Breast epithelium (tissue), 4 donors: ENCODE results near the gene MICAL3. TPM values are rescaled to one million over a fixed set of nuclear protein-coding genes. Genes with fewer than 3 reads are reported as not detected.

Source experiments
- DNase-seq, 2 donors: peaks; one replicate each; pipeline ENCODE4 v3.0.0-alpha.2; 2019; ENCODE audit warnings: low spot score in 2 of 2
- H3K27ac ChIP-seq, 2 donors: fragments of 200-600 bp; sonication (generic) in 1 of 2; one replicate each; pipeline ENCODE4 v1.5.1; 2016 to 2019; ENCODE audit warnings: mild to moderate bottlenecking in 1 of 2
- H3K27me3 ChIP-seq, 2 donors: fragments of 200-600 bp; sonication (generic) in 1 of 2; one replicate each; pipeline versions ENCODE4 v1.5.1 to v1.6.0; 2017 to 2019; ENCODE audit warnings: control low read depth in 1 of 2, mild to moderate bottlenecking in 1 of 2
- H3K36me3 ChIP-seq: fragments of 200-600 bp; one replicate; pipeline ENCODE4 v1.5.1; 2019
- H3K4me1 ChIP-seq, 2 donors: fragments of 200-600 bp; sonication (generic); one replicate each; pipeline ENCODE4 v1.5.1; 2016 to 2019; ENCODE audit warnings: control low read depth in 1 of 2
- H3K4me3 ChIP-seq, 3 donors: fragments of 200-600 bp; sonication (generic); 1 replicate in 2 of 3; 2 replicates in 1 of 3; pipeline ENCODE4 v1.5.1; 2016 to 2019; ENCODE audit warnings: mild to moderate bottlenecking in 3 of 3, moderate library complexity in 2 of 3
- H3K9me3 ChIP-seq, 2 donors: fragments of 200-600 bp; sonication (generic) in 1 of 2; one replicate each; pipeline ENCODE4 v1.5.1; 2016 to 2019; ENCODE audit warnings: control low read depth in 1 of 2
- POLR2A ChIP-seq: fragments of 450-650 bp; IDR thresholded peaks from one replicate; pipeline ENCODE4 v1.6.1; 2016; ENCODE audit warnings: antibody characterized with exemption, mild to moderate bottlenecking, moderate library complexity
- POLR2AphosphoS5 ChIP-seq, 3 donors: sonication (generic); formaldehyde crosslinking; IDR thresholded peaks; one replicate each; pipeline ENCODE4 v1.6.1; 2017; ENCODE audit warnings: antibody characterized with exemption in 3 of 3
- intact Hi-C: fragments of 100-400 bp; cut with DNase I; formaldehyde crosslinking; loops from one replicate; pipeline ENCODE4 v1.15.1; 2023; ENCODE audit warnings: low total_unique reads
- total RNA-seq, 3 donors: library from RNA; depleted of rRNA; stranded (reverse); fragments of >200 nt; gene quantifications; one replicate each; pipeline ENCODE4 v1.1.0, GENCODE V29; 2016
- TF ChIP-seq, protein P1 (sequence below), 3 donors: fragments of 450-650 bp; IDR thresholded peaks; one replicate each; pipeline ENCODE4 v1.5.1; 2016 to 2017; ENCODE audit warnings: antibody characterized with exemption in 3 of 3, mild to moderate bottlenecking in 3 of 3, moderate library complexity in 3 of 3

MICAL3 gene
- total RNA-seq, 3 donors from 2014 or later: 19.5 to 42.3 (median 34.8) TPM

DNA sequence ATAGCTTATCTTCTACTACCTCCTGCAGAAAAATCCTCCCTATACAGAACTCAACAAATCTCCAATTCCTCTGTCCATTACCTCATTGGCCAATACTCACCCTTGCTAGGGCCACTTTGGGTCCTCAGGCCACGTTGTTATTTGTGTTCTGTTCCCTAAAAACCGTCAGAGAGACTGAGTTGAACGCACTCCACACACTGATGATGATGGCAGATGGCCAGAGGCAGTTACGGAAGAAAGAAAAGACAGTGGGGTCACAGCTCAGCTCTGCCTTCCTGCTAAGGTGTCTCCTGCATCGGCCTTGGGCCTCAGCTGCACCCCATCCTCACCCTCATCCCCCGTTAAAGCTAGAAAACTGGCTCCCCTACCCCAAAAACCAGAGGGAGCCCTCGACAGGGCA lies 66.2 kb downstream of the MICAL3 start:
- no peak for DNase-seq
- Histone ChIP-seq H3K27me3 (no peaks in the 10 kb centered on the region), H3K27ac (no peak overlapping the region), H3K36me3 (no peaks in the 10 kb centered on the region), H3K9me3 (no peaks in the 10 kb centered on the region), H3K4me1 (no peaks in the 10 kb centered on the region), H3K4me3 (no peak overlapping the region)
- TF ChIP-seq POLR2A: no peak
- TF ChIP-seq POLR2AphosphoS5 (IDR thresholded peaks at IDR 0.05): no peak
- TF ChIP-seq, protein P1, sequence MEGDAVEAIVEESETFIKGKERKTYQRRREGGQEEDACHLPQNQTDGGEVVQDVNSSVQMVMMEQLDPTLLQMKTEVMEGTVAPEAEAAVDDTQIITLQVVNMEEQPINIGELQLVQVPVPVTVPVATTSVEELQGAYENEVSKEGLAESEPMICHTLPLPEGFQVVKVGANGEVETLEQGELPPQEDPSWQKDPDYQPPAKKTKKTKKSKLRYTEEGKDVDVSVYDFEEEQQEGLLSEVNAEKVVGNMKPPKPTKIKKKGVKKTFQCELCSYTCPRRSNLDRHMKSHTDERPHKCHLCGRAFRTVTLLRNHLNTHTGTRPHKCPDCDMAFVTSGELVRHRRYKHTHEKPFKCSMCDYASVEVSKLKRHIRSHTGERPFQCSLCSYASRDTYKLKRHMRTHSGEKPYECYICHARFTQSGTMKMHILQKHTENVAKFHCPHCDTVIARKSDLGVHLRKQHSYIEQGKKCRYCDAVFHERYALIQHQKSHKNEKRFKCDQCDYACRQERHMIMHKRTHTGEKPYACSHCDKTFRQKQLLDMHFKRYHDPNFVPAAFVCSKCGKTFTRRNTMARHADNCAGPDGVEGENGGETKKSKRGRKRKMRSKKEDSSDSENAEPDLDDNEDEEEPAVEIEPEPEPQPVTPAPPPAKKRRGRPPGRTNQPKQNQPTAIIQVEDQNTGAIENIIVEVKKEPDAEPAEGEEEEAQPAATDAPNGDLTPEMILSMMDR (IDR thresholded peaks at IDR 0.05): no peak
- intact Hi-C loops: no loop called here

GRCh38 chr22:17957693-17958092 lies 66.7 kb downstream of the MICAL3 start:
- intact Hi-C loops: no loop called here
- H3K36me3 ChIP-seq: no peaks in the 10 kb centered on the region
- no peak overlapping the region for H3K27ac ChIP-seq
- no peak for DNase-seq
- no peaks in the 10 kb centered on the region for H3K9me3 ChIP-seq
- H3K4me3 ChIP-seq: no peak overlapping the region
- no peak for TF ChIP-seq POLR2AphosphoS5 (IDR thresholded peaks at IDR 0.05)
- TF ChIP-seq, protein P1 (IDR thresholded peaks at IDR 0.05): no peak
- TF ChIP-seq POLR2A: no peak
- no peaks in the 10 kb centered on the region for H3K4me1 ChIP-seq
- H3K27me3 ChIP-seq: no peaks in the 10 kb centered on the region

DNA sequence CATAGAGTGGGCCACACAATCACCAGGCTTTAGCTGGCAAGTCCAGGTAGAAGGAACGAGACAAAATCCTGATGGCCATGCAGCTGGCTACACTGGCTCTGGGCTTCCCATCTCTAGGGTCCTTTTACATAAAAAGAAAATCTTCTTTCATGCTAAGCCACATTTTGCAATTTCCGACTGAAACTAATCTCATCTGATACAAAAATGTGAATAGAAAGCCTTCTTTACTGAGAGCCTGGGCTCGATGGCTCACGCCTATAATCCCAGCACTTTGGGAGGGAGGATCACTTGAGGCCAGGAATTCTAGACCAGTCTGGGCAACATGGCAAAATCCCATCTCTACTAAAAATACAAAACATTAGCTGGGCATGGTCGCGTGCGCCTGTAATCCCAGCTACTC lies 67.2 kb downstream of the MICAL3 start:
- Histone ChIP-seq H3K4me3 (no peak overlapping the region), H3K9me3 (no peaks in the 10 kb centered on the region), H3K27ac (no peak overlapping the region), H3K36me3 (no peaks in the 10 kb centered on the region), H3K27me3 (no peaks in the 10 kb centered on the region), H3K4me1 (no peaks in the 10 kb centered on the region)
- TF ChIP-seq, protein P1 (IDR thresholded peaks at IDR 0.05): no peak
- no peak for TF ChIP-seq POLR2AphosphoS5 (IDR thresholded peaks at IDR 0.05)
- TF ChIP-seq POLR2A: no peak
- DNase-seq: no peak
- intact Hi-C loops: no loop called here

GRCh38 chr22:17956630-17957029 lies 67.7 kb downstream of the MICAL3 start:
- Histone ChIP-seq H3K4me1 (no peaks in the 10 kb centered on the region), H3K27me3 (no peaks in the 10 kb centered on the region), H3K36me3 (no peaks in the 10 kb centered on the region), H3K9me3 (no peaks in the 10 kb centered on the region), H3K4me3 (no peak overlapping the region), H3K27ac (no peak overlapping the region)
- DNase-seq: no peak
- intact Hi-C loops: no loop called here
- TF ChIP-seq POLR2A (no peak), POLR2AphosphoS5 (IDR thresholded peaks at IDR 0.05) (no peak)
- TF ChIP-seq, protein P1 (IDR thresholded peaks at IDR 0.05): no peak

DNA sequence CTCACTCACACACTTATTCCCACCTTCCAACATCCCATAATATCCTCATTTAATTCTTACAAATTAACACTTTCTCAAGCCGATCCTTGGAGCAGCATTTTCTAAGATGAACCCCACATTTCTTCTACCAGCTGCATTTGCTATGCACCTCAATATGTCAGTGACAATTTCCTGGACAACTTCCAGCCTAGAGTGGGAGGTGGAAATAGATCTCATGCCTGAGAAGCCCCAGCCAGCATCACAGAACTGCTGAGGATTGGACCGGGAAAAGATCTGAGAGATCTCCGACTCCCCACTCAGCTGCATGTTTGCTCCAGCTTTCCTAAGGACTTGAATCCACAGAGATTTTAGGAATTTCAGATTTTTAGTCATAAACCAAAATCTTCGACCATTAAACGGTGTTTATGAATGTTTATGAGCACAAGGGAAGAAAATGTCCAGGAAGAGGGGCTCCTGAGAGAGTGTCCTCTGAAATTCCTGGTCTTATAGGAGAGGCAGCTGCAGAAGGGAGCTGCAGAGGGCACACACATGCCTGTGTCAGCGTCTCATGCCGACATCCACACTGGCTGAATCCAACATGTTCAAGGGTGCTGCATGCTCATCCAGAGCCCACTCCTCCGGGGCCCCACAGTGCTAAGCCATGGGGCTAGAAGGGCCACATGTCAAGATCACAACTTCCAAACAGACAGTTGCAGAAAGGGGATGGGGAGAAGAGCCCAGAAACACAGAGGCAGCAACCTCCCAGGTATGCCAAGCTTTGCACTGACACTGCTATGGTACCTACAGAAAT lies 68.6 kb downstream of the MICAL3 start:
- H3K27ac ChIP-seq: no peak overlapping the region
- no peaks in the 10 kb centered on the region for H3K4me1 ChIP-seq
- TF ChIP-seq, protein P1 (IDR thresholded peaks at IDR 0.05): no peak
- TF ChIP-seq POLR2A: no peak
- TF ChIP-seq POLR2AphosphoS5 (IDR thresholded peaks at IDR 0.05): no peak
- H3K36me3 ChIP-seq: no peaks in the 10 kb centered on the region
- no peaks in the 10 kb centered on the region for H3K9me3 ChIP-seq
- intact Hi-C loops: no loop called here
- DNase-seq: no peak
- no peak overlapping the region for H3K4me3 ChIP-seq
- H3K27me3 ChIP-seq: no peaks in the 10 kb centered on the region
